GM12878 (cell line): ENCODE results near the gene SCGB3A1. TPM values are rescaled to one million over a fixed set of nuclear protein-coding genes. Genes with fewer than 3 reads are reported as not detected.

Experiments
- ATAC-seq: fragments of 200-7000 bp; cut with Tn5 transposase; 3 replicates; pipeline ENCODE4 v1.9.1; 2020; ENCODE audit warnings: mild to moderate bottlenecking, moderate library complexity
- BruUV-seq: library from RNA; stranded (reverse); fragments of 400-500 nt; replicated peaks from 2 replicates; lab custom pipeline; 2021; lab: Mats Ljungman, UMichigan
- CTCF ChIA-PET: fragments of 300-600 bp; sonication (Branson Sonifier 250); formaldehyde crosslinking; extraction: SDS; loops from one replicate; lab custom pipeline; 2021; ENCODE audit warnings: inconsistent platforms; lab: Yijun Ruan, JAX
- POLR2A ChIA-PET: fragments of 350-600 bp; formaldehyde crosslinking; extraction: SDS; loops from one replicate; lab custom pipeline; 2021; ENCODE audit warnings: inconsistent platforms; lab: Charles Lee
- RAD21 ChIA-PET: fragments of 300-600 bp; sonication (Branson Sonifier 250); formaldehyde crosslinking; loops from one replicate; lab custom pipeline; 2023; ENCODE audit warnings: antibody characterized with exemption; ENCODE audit not compliant: unreplicated experiment; lab: Charles Lee
- SMC1A ChIA-PET: fragments of 300-600 bp; sonication (Branson Sonifier 250); formaldehyde crosslinking; loops from one replicate; lab custom pipeline; 2023; ENCODE audit not compliant: unreplicated experiment, uncharacterized antibody; lab: Charles Lee
- DNase-seq: peaks from one replicate; pipeline ENCODE4 v3.0.0-alpha.2; 2011; ENCODE audit warnings: low read depth, low spot score
- FAIRE-seq: peaks from 3 replicates; lab custom pipeline; 2011; peaks lifted over from hg19 to GRCh38; lab: Jason Lieb, UNC
- H2AFZ ChIP-seq: 2 replicates; pipeline ENCODE4 v1.6.0; 2011; ENCODE audit warnings: low read depth, low read length, control low read depth; ENCODE audit not compliant: control insufficient read depth
- H3K27ac ChIP-seq: 2 replicates; pipeline ENCODE4 v1.5.1; 2011; ENCODE audit warnings: control low read depth; ENCODE audit not compliant: control insufficient read depth, insufficient read depth
- H3K27me3 ChIP-seq, 2 experiments: replicated peaks in 1 of 2; 2 replicates each; pipeline versions ENCODE4 v1.6.0 to v1.6.1; 2011; ENCODE audit warnings: low read length in 1 of 2; ENCODE audit not compliant: control insufficient read depth in 2 of 2, insufficient read depth in 2 of 2
- H3K36me3 ChIP-seq, 2 experiments: 2 replicates each; pipeline ENCODE4 v1.5.1; 2011; ENCODE audit warnings: low read length in 1 of 2; ENCODE audit not compliant: control insufficient read depth in 2 of 2, insufficient read depth in 2 of 2
- H3K4me1 ChIP-seq: 2 replicates; pipeline ENCODE4 v1.6.1; 2011; ENCODE audit warnings: mild to moderate bottlenecking, low read length, moderate library complexity, mixed read lengths; ENCODE audit not compliant: control insufficient read depth, insufficient read depth
- H3K4me2 ChIP-seq: 2 replicates; pipeline ENCODE4 v1.6.0; 2011; ENCODE audit warnings: control low read depth; ENCODE audit not compliant: control insufficient read depth, insufficient read depth
- H3K4me3 ChIP-seq: fragments of 200-600 bp; sonication (generic); 2 replicates; pipeline ENCODE4 v1.5.1; 2016
- H3K79me2 ChIP-seq: 2 replicates; pipeline ENCODE4 v1.6.0; 2011; ENCODE audit warnings: low read length; ENCODE audit not compliant: control insufficient read depth, insufficient read depth
- H3K9ac ChIP-seq: 2 replicates; pipeline ENCODE4 v1.8.0; 2011; ENCODE audit warnings: low read length, control low read depth, mixed read lengths; ENCODE audit not compliant: control insufficient read depth, insufficient read depth
- H3K9me3 ChIP-seq: replicated peaks from 3 replicates; pipeline ENCODE4 v1.5.1; 2011; ENCODE audit warnings: mild to moderate bottlenecking, low read length; ENCODE audit not compliant: control insufficient read depth, insufficient read depth
- H4K20me1 ChIP-seq: 2 replicates; pipeline ENCODE4 v1.6.0; 2011; ENCODE audit not compliant: control insufficient read depth, insufficient read depth
- CHD1 ChIP-seq: IDR thresholded peaks from 2 replicates; pipeline ENCODE4 v1.6.1; 2012; ENCODE audit warnings: low read depth, low read length, improper control_type of control experiment
- E2F4 ChIP-seq: IDR thresholded peaks from 2 replicates; pipeline ENCODE4 v1.6.1; 2012; ENCODE audit warnings: low read depth, low read length, improper control_type of control experiment
- IKZF2 ChIP-seq, 2 experiments: fragments of 450-650 bp; IDR thresholded peaks; 2 replicates each; pipeline ENCODE4 v1.6.1; 2017; ENCODE audit warnings: mild to moderate bottlenecking in 2 of 2, moderate library complexity in 2 of 2
- MYC ChIP-seq: IDR thresholded peaks from 2 replicates; pipeline ENCODE4 v1.6.1; 2011; ENCODE audit warnings: mild to moderate bottlenecking, low read length, moderate library complexity, inconsistent platforms; ENCODE audit not compliant: insufficient read depth, insufficient replicate concordance, insufficient read length, severe bottlenecking
- RCOR1 ChIP-seq: conservative IDR thresholded peaks from 2 replicates; pipeline ENCODE4 v1.6.1; 2012; ENCODE audit warnings: low read depth, low read length, improper control_type of control experiment
- TCF7 ChIP-seq: IDR thresholded peaks from 2 replicates; pipeline ENCODE4 v1.6.1; 2014; ENCODE audit warnings: antibody characterized with exemption, borderline replicate concordance
- ZNF592 ChIP-seq: fragments of 450-650 bp; IDR thresholded peaks from 2 replicates; pipeline ENCODE4 v1.6.1; 2017; ENCODE audit warnings: mild to moderate bottlenecking, moderate library complexity
- ZNF622 ChIP-seq: fragments of 450-650 bp; IDR thresholded peaks from 2 replicates; pipeline ENCODE4 v1.6.1; 2017; ENCODE audit warnings: mild to moderate bottlenecking, inconsistent platforms
- WGBS: methylation state at CpG from one replicate; pipeline ENCODE4 v1.1.6; 2016; ENCODE audit warnings: low lambda C conversion rate; ENCODE audit not compliant: insufficient replicate concordance, insufficient coverage; ENCODE audit errors: missing lambda C conversion rate; 5-methylcytosine and 5-hydroxymethylcytosine counted together
- in situ Hi-C: fragments of 300-500 bp; cut with MboI; formaldehyde crosslinking; loops from 9 replicates; pipeline ENCODE4 v1.14.3; 2018; ENCODE audit warnings: mixed read lengths
- intact Hi-C: fragments of 100-400 bp; cut with micrococcal nuclease; formaldehyde crosslinking; loops from one replicate; pipeline ENCODE4 v1.14.2; 2022; ENCODE audit not compliant: unreplicated experiment
- polyA plus RNA-seq, 11 experiments: library from polyadenylated mRNA; depleted of rRNA in 4 of 11; unstranded in 6 of 11; stranded (reverse) in 5 of 11; fragments of >200 nt; fragmentation: Nextera tagmentation in 4 of 11; fragmentation: Illumina TruSeq in 1 of 11; extraction: Ambion mirVana in 4 of 11; extraction: Trizol in 1 of 11; gene quantifications; 1 replicate in 1 of 11; 2 replicates in 10 of 11; pipeline versions ENCODE4 v1.2.1 to v1.2.3, GENCODE V29; 2011 to 2016; ENCODE audit warnings: inconsistent platforms in 2 of 11, missing spikeins in 2 of 11, low read depth in 1 of 11
- total RNA-seq, 4 experiments: library from RNA; depleted of rRNA in 3 of 4; stranded (reverse); fragments of >200 nt in 3 of 4; fragmentation: Illumina TruSeq in 1 of 4; extraction: Trizol in 1 of 4; gene quantifications; 2 replicates each; pipeline versions ENCODE4 v1.2.1 to v1.2.3, GENCODE V29; 2013 to 2021
- TF ChIP-seq, protein P1 (sequence below): fragments of 450-650 bp; IDR thresholded peaks from 2 replicates; pipeline ENCODE4 v1.6.1; 2017; ENCODE audit warnings: mild to moderate bottlenecking, moderate library complexity
- TF ChIP-seq, protein P2 (sequence below): fragments of 450-650 bp; IDR thresholded peaks from 2 replicates; pipeline ENCODE4 v1.6.1; 2014; ENCODE audit warnings: mild to moderate bottlenecking

The SCGB3A1 gene
- total and polyA plus RNA-seq, 10 of the 15 experiments (the other 5 are each of a cell fraction or from before 2014, with no cell fraction given): 0.46 TPM; not detected in 9

DNA sequence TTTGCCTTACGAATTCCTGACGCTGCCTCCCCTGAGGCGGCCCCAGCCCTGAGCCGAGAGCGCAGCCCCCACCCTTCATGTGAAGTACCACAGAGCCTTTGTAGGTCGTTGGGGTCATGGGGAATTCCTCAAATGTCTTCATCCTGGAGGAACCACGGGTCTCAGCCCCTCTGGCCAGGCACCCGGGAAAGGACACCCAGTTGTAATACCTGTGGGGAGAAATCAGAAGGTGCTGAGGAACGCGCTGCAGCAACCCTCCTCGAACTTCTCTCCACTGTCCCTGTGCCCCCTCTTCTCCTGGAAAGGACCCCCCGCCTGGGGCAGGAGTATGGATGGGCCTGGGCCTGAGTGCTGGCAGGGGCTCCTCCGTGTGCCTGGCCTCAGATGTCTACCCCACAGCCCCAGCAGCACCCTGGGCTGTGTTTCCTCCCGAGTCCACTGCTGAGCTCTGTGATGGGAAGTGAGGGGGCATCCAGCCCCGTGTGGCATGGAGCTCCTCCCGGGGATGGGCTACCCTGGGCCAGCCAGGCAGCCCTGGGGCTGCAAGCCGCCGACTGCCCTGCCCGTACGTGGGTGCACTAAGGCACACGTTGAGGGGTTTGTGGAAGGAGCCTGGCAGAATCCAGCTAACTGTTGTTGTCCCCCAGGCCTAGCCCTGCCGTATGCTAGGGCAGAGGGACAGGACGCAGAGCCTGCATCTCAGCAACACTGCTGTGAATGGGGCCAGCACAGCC is 18.7 kb upstream of the SCGB3A1 start:
- no peak overlapping the region for H3K4me2 ChIP-seq
- no TSS peak for BruUV-seq
- H3K27me3 ChIP-seq: no peaks in the 10 kb centered on the region
- no peak overlapping the region for H3K27ac ChIP-seq
- no peaks in the 10 kb centered on the region for H3K36me3 ChIP-seq
- no peaks in the 10 kb centered on the region for H3K79me2 ChIP-seq
- ATAC-seq (no peak), FAIRE-seq (no peak), DNase-seq (no peak)
- CTCF ChIA-PET: no interaction called here
- no peaks in the 10 kb centered on the region for H3K4me1 ChIP-seq
- 40% methylated on average over 23 of the region's 23 CpGs for WGBS
- H2AFZ ChIP-seq: no peak overlapping the region
- POLR2A ChIA-PET: no interaction called here
- no peaks in the 10 kb centered on the region for H3K9me3 ChIP-seq
- no peak overlapping the region for H3K9ac ChIP-seq
- TF ChIP-seq ZNF592 (no peak), RCOR1 (no peak), TCF7 (no peak), ZNF622 (no peak), E2F4 (no peak), MYC (no peak), CHD1 (no peak), IKZF2 (IDR thresholded peaks at IDR 0.05) (no peak)
- TF ChIP-seq, protein P1, sequence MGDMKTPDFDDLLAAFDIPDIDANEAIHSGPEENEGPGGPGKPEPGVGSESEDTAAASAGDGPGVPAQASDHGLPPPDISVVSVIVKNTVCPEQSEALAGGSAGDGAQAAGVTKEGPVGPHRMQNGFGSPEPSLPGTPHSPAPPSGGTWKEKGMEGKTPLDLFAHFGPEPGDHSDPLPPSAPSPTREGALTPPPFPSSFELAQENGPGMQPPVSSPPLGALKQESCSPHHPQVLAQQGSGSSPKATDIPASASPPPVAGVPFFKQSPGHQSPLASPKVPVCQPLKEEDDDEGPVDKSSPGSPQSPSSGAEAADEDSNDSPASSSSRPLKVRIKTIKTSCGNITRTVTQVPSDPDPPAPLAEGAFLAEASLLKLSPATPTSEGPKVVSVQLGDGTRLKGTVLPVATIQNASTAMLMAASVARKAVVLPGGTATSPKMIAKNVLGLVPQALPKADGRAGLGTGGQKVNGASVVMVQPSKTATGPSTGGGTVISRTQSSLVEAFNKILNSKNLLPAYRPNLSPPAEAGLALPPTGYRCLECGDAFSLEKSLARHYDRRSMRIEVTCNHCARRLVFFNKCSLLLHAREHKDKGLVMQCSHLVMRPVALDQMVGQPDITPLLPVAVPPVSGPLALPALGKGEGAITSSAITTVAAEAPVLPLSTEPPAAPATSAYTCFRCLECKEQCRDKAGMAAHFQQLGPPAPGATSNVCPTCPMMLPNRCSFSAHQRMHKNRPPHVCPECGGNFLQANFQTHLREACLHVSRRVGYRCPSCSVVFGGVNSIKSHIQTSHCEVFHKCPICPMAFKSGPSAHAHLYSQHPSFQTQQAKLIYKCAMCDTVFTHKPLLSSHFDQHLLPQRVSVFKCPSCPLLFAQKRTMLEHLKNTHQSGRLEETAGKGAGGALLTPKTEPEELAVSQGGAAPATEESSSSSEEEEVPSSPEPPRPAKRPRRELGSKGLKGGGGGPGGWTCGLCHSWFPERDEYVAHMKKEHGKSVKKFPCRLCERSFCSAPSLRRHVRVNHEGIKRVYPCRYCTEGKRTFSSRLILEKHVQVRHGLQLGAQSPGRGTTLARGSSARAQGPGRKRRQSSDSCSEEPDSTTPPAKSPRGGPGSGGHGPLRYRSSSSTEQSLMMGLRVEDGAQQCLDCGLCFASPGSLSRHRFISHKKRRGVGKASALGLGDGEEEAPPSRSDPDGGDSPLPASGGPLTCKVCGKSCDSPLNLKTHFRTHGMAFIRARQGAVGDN: no peak
- TF ChIP-seq, protein P2, sequence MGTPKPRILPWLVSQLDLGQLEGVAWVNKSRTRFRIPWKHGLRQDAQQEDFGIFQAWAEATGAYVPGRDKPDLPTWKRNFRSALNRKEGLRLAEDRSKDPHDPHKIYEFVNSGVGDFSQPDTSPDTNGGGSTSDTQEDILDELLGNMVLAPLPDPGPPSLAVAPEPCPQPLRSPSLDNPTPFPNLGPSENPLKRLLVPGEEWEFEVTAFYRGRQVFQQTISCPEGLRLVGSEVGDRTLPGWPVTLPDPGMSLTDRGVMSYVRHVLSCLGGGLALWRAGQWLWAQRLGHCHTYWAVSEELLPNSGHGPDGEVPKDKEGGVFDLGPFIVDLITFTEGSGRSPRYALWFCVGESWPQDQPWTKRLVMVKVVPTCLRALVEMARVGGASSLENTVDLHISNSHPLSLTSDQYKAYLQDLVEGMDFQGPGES: no peak
- intact Hi-C loops (loop anchor here (5.0 to 10.0 kb wide), 2 partner anchors 118 to 485 kb away; partner anchors contain the start of gene CNOT6), in situ Hi-C loops (no loop called here)
- SMC1A ChIA-PET: no interaction called here
- no peaks in the 10 kb centered on the region; the same call in 1 of the 2 replicates for H4K20me1 ChIP-seq
- H3K4me3 ChIP-seq: no peak overlapping the region
- RAD21 ChIA-PET: no interaction called here
